ENCODE measurements around the gene DENND6B.
A peak's percentile ranks its signal among the peaks of the same experiment; 100 is the strongest.

Gene DENND6B

DNA sequence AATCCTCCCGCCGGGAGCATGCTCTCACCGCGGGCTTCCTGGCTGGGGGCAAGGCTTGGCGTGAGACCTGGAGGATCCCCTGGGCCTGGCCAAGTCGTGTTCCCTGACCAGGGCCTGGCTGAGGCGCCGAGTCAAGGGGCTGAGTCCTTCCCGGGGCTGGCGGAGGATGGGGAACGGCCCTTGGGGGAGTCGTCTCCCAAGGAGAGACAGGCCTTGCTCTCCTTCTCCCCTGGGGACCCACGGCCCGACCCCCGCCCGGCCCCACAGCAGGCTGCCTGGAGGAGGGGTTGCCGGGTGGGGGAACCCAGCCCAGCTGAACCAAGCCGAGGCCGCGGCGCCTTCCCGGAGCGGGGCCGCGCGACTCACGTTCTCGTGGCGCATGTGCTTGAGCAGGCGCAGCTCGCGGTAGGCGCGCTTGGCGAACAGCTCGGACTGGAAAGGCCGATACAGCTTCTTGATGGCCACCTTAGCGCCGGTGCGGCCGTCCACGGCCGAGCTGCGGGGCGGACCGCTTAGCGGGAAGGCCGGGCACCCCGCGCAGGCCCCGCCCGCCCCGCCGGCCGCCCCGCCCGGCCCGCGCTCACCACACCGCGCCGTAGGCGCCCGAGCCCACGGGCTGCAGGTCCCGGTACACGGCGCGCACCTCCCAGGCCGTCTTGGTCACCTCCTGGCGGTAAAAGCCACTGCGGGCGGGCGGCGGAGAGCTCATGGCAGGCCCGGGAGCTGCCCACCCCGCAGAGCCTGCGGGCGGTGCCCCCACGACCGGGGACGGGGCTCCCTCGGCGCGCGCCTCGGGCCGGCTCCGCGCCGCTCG lies 65.8 kb downstream of the DENND6B start:
- peak; percentile 62 for FAIRE-seq
- no peak for DNase-seq (ENCODE audit: insufficient read length, low spot score)

DNA sequence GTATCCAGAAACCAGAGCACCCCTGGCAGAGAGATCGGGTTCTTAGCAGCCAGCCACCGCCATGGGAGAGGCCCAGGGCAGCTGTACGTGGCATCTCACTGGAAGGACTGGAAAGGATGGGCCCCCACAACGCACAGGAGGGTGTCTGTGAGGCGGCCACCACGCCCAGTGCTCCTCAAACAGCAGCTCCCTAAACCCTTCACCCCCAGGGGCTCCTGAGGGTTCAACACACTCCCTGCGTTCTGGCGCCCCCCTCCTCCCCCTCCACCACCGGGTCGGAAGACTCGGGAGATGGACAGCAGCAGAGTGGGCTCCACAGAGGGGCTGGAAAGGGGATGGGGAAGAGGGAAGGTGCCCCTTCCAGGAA lies 66.4 kb downstream of the DENND6B start:
- no peak for FAIRE-seq
- no peak for DNase-seq (ENCODE audit: insufficient read length, low spot score)

DNA sequence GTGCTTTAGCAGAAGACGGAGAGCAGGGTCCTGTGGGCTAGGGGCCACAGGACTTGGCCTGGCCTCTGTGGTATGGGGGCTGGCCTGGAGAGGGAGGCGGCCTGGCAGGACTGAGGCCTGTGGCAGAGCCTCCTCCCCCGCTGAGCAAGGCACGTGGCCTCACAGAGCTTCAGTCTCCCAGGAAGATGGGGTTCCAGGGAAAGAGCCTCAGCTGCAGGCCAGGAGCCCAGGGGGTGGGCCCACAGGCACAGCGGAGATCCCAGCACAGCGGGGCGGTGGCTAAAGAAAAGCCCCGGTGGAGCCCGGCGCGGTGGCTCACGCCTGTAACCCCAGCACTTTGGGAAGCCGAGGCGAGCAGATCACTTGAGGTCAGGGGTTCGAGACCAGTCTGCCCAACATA lies 67.5 kb downstream of the DENND6B start:
- DNase-seq (ENCODE audit: insufficient read length, low spot score) (no peak), FAIRE-seq (no peak)
